Hepatocyte (in vitro differentiated cells): Measurements from ENCODE around the gene PKN3.

Experiments
- CTCF ChIP-seq: fragments of 200-600 bp; sonication (generic); IDR thresholded peaks from 2 replicates; pipeline ENCODE4 v1.5.1; 2016; ENCODE audit warnings: antibody characterized with exemption, mild to moderate bottlenecking; ENCODE audit not compliant: poor library complexity
- EZH2 ChIP-seq: fragments of 200-600 bp; sonication (generic); IDR thresholded peaks from 2 replicates; pipeline ENCODE4 v1.6.1; 2016; ENCODE audit warnings: antibody characterized with exemption, mild to moderate bottlenecking, borderline replicate concordance
- EZH2phosphoT487 ChIP-seq: fragments of 200-600 bp; sonication (generic); IDR thresholded peaks from one replicate; pipeline ENCODE4 v1.6.1; 2018; ENCODE audit warnings: antibody characterized with exemption, mild to moderate bottlenecking, low read depth, moderate library complexity; ENCODE audit not compliant: unreplicated experiment, severe bottlenecking

- no peak for TF ChIP-seq CTCF
- TF ChIP-seq EZH2: no peak
- TF ChIP-seq EZH2phosphoT487: no peak
Observed at GRCh38 chr9:128713941-128714573, 11.8 kb downstream of the PKN3 start.
